HepG2 (cell line): ENCODE data around the gene BFSP1. TPM values are rescaled to one million over a fixed set of nuclear protein-coding genes. Genes with fewer than 3 reads are reported as not detected.

Experiments used
- ATAC-seq: fragments of 200-7000 bp; cut with Tn5 transposase; 3 replicates; pipeline ENCODE4 v1.9.1; 2020; ENCODE audit warnings: mild to moderate bottlenecking, moderate library complexity
- BruUV-seq: library from RNA; stranded (reverse); fragments of 400-500 nt; replicated peaks from 2 replicates; lab custom pipeline; 2021; lab: Mats Ljungman, UMichigan
- CTCF ChIA-PET: fragments of 300-600 bp; formaldehyde crosslinking; extraction: SDS; loops from one replicate; lab custom pipeline; 2021; ENCODE audit warnings: low total read pairs, inconsistent platforms, low intra/inter-chr PET ratio; lab: Yijun Ruan, JAX
- POLR2A ChIA-PET: fragments of 350-600 bp; sonication (Branson Sonifier 250); formaldehyde crosslinking; loops from one replicate; lab custom pipeline; 2020; ENCODE audit warnings: antibody characterized with exemption, inconsistent platforms; lab: Yijun Ruan, JAX
- DNase-seq: peaks from one replicate; pipeline ENCODE4 v3.0.0-alpha.2; 2015; ENCODE audit warnings: low spot score
- FAIRE-seq: peaks from 3 replicates; lab custom pipeline; 2011; peaks lifted over from hg19 to GRCh38; lab: Jason Lieb, UNC
- H2AFZ ChIP-seq: one replicate; pipeline ENCODE4 v1.6.1; 2011; ENCODE audit warnings: low read length, inconsistent platforms
- H3K27ac ChIP-seq: fragments of 300-600 bp; 3 replicates; pipeline ENCODE4 v1.8.0; 2011; ENCODE audit warnings: mixed run types, mild to moderate bottlenecking, mixed read lengths, low read length, inconsistent platforms; ENCODE audit not compliant: insufficient read depth; ENCODE audit errors: extremely low read length
- H3K27me3 ChIP-seq, 2 experiments: fragments of 200-600 bp in 1 of 2; 2 replicates in 1 of 2; 3 replicates in 1 of 2; pipeline versions ENCODE4 v1.6.0 to v1.8.0; 2011; ENCODE audit warnings: low read length in 2 of 2, mild to moderate bottlenecking in 2 of 2, moderate library complexity in 2 of 2, inconsistent platforms in 1 of 2; ENCODE audit not compliant: insufficient read depth in 2 of 2, control insufficient read depth in 1 of 2
- H3K36me3 ChIP-seq, 2 experiments: fragments of 200-600 bp in 1 of 2; replicated peaks in 1 of 2; 2 replicates in 1 of 2; 3 replicates in 1 of 2; pipeline versions ENCODE4 v1.5.1 to v1.8.0; 2011; ENCODE audit warnings: low read length in 2 of 2, inconsistent platforms in 1 of 2; ENCODE audit not compliant: insufficient read depth in 2 of 2, control insufficient read depth in 1 of 2
- H3K4me1 ChIP-seq: 2 replicates; pipeline ENCODE4 v1.5.1; 2012; ENCODE audit warnings: low read length, inconsistent platforms; ENCODE audit not compliant: insufficient read depth
- H3K4me2 ChIP-seq: 2 replicates; pipeline ENCODE4 v1.6.0; 2011; ENCODE audit warnings: low read depth, low read length, inconsistent platforms
- H3K4me3 ChIP-seq, 3 experiments: fragments of 200-600 bp in 1 of 3; sonication (generic), shearing (Covaris generic) in 1 of 3; replicated peaks in 1 of 3; 2 replicates each; pipeline ENCODE4 v1.5.1; 2011 to 2016; ENCODE audit warnings: low read length in 3 of 3, inconsistent platforms in 2 of 3, low read depth in 2 of 3, mild to moderate bottlenecking in 2 of 3, control low read depth in 1 of 3, mixed read lengths in 1 of 3; ENCODE audit not compliant: insufficient read depth in 1 of 3
- H3K79me2 ChIP-seq: one replicate; pipeline ENCODE4 v1.6.1; 2011; ENCODE audit warnings: low read length, inconsistent platforms; ENCODE audit not compliant: insufficient read depth
- H3K9ac ChIP-seq: 2 replicates; pipeline ENCODE4 v1.6.0; 2011; ENCODE audit warnings: mild to moderate bottlenecking, low read depth, low read length, inconsistent platforms; ENCODE audit not compliant: insufficient read depth
- H3K9me3 ChIP-seq: 2 replicates; pipeline ENCODE4 v1.5.1; 2012; ENCODE audit warnings: mild to moderate bottlenecking, low read length
- H4K20me1 ChIP-seq: 2 replicates; pipeline ENCODE4 v1.6.0; 2011; ENCODE audit warnings: inconsistent platforms, mild to moderate bottlenecking, low read length, moderate library complexity; ENCODE audit not compliant: insufficient read depth
- BRD4 ChIP-seq: sonication (generic); formaldehyde crosslinking; IDR thresholded peaks from 2 replicates; pipeline ENCODE4 v1.4.0; 2020; ENCODE audit warnings: missing genetic modification reagents
- CEBPB ChIP-seq: IDR thresholded peaks from 2 replicates; pipeline ENCODE4 v1.6.1; 2011; ENCODE audit warnings: low read depth, low read length, improper control_type of control experiment, borderline replicate concordance
- DZIP1 ChIP-seq: sonication (generic); formaldehyde crosslinking; IDR thresholded peaks from 2 replicates; pipeline ENCODE4 v1.5.0; 2020; ENCODE audit warnings: mild to moderate bottlenecking, missing genetic modification reagents
- FOXO1 ChIP-seq: sonication (generic); formaldehyde crosslinking; IDR thresholded peaks from 2 replicates; pipeline ENCODE4 v1.4.0; 2020; ENCODE audit warnings: missing genetic modification reagents
- HCFC1 ChIP-seq: fragments of 150-350 bp; IDR thresholded peaks from 2 replicates; pipeline ENCODE4 v1.6.1; 2014; ENCODE audit warnings: low read depth, low read length
- MTA3 ChIP-seq: sonication (generic); formaldehyde crosslinking; IDR thresholded peaks from 2 replicates; pipeline ENCODE4 v1.4.0; 2020; ENCODE audit warnings: missing genetic modification reagents
- NFKB2 ChIP-seq: sonication (generic); formaldehyde crosslinking; IDR thresholded peaks from 2 replicates; pipeline ENCODE4 v1.4.0; 2020; ENCODE audit warnings: missing genetic modification reagents, borderline replicate concordance
- NFYB ChIP-seq: sonication (generic); formaldehyde crosslinking; IDR thresholded peaks from 2 replicates; pipeline ENCODE4 v1.4.0; 2020; ENCODE audit warnings: missing genetic modification reagents
- NFYC ChIP-seq: IDR thresholded peaks from 2 replicates; pipeline ENCODE4 v1.6.1; 2016; ENCODE audit warnings: missing genetic modification reagents, missing compliant biosample characterization
- RARA ChIP-seq: IDR thresholded peaks from 2 replicates; pipeline ENCODE4 v1.6.1; 2016; ENCODE audit warnings: missing genetic modification reagents, missing compliant biosample characterization
- THAP11 ChIP-seq: IDR thresholded peaks from 2 replicates; pipeline ENCODE4 v1.6.1; 2016; ENCODE audit warnings: missing biosample characterization, missing genetic modification reagents
- USF2 ChIP-seq, 2 experiments: sonication (generic) in 1 of 2; formaldehyde crosslinking in 1 of 2; IDR thresholded peaks; 2 replicates each; pipeline versions ENCODE4 v1.5.1 to v1.6.1; 2011 to 2020; ENCODE audit warnings: borderline replicate concordance in 1 of 2, low read depth in 1 of 2, low read length in 1 of 2, mild to moderate bottlenecking in 1 of 2, missing genetic modification reagents in 1 of 2, moderate library complexity in 1 of 2
- ZNF143 ChIP-seq: sonication (generic); formaldehyde crosslinking; IDR thresholded peaks from 2 replicates; pipeline ENCODE4 v1.4.0; 2020; ENCODE audit warnings: missing genetic modification reagents
- ZNF572 ChIP-seq: sonication (generic); formaldehyde crosslinking; IDR thresholded peaks from 2 replicates; pipeline ENCODE4 v1.5.1; 2020; ENCODE audit warnings: mild to moderate bottlenecking, missing genetic modification reagents
- ZNF605 ChIP-seq: sonication (generic); formaldehyde crosslinking; IDR thresholded peaks from 2 replicates; pipeline ENCODE4 v1.8.0; 2022; ENCODE audit warnings: mild to moderate bottlenecking, missing genetic modification reagents
- in situ Hi-C: cut with HindIII; loops from 2 replicates; pipeline ENCODE4 v1.10.0; 2017; ENCODE audit warnings: low pct_unique_long_range_greater_than_20kb; ENCODE audit not compliant: extremely low pct_ligation_motif_present
- intact Hi-C: fragments of 100-400 bp; cut with micrococcal nuclease; formaldehyde crosslinking; loops from one replicate; pipeline ENCODE4 v1.10.0; 2022; ENCODE audit not compliant: unreplicated experiment
- polyA plus RNA-seq, 8 experiments: library from polyadenylated mRNA; depleted of rRNA in 3 of 8; stranded (reverse) in 7 of 8; unstranded in 1 of 8; fragments of >200 nt; fragmentation: Illumina TruSeq in 4 of 8; extraction: Trizol in 4 of 8; gene quantifications; 2 replicates each; pipeline versions ENCODE4 v1.2.1 to v1.2.3, GENCODE V29; 2011 to 2016; ENCODE audit warnings: low read depth in 4 of 8, missing spikeins in 1 of 8, mixed read lengths in 1 of 8; ENCODE audit not compliant: insufficient read depth in 1 of 8
- total RNA-seq, 5 experiments: library from RNA; depleted of rRNA; stranded (reverse); fragments of >200 nt; fragmentation: Illumina TruSeq; extraction: Trizol; gene quantifications; 2 replicates each; pipeline ENCODE4 v1.2.3, GENCODE V29; 2016; ENCODE audit warnings: low read depth in 1 of 5
- TF ChIP-seq, protein P1 (sequence below): sonication (generic); formaldehyde crosslinking; IDR thresholded peaks from 2 replicates; pipeline ENCODE4 v1.8.0; 2022; ENCODE audit warnings: mild to moderate bottlenecking, missing genetic modification reagents, moderate library complexity

Gene BFSP1
- total and polyA plus RNA-seq, 2 of the 13 experiments (the other 11 are each of a cell fraction or from before 2014, with no cell fraction given), result 0.22 to 0.26 TPM

DNA sequence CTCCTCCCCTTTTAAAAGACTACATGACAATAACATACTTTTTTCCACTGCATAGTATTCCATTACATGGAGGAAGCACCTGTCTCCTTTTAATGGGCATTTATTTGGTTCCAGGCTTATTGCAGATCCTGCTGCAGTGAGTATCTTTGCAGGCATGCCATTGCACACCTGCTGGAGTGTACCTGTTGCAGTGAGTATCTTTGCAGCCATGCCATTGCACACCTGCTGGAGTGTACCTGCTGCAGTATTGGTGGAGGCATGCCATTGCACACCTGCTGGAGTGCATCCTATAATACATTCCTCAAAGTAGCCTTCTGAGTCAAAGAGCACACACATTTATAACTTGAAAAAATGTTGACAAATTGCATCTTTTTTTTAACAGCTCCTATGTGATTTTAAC lies 1.6 kb downstream of the BFSP1 start (continued):
- no peak for TF ChIP-seq NFKB2 (CRISPR knock-in tag)
- TF ChIP-seq ZNF572 (CRISPR knock-in tag), result no peak
- no peak for TF ChIP-seq CEBPB

DNA sequence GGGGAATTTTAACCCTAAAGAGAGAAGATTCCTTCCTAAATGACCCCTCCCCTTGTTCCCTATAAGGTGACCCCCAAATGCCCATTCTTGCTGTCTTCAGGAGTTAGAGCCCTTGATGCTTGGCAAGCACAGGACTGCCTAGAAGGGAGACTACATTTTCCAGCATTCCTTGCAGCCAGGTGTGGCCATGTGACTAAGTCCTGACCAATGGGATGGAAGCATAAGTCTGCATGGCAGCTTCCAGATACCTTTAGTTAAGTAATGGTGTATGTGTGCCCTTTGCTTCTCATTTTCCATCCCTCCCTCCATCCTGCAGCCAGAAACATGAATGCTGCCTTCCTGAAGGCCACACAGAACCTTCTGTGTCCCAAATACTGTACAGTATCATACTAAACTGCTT lies 5.5 kb downstream of the BFSP1 start:
- intact Hi-C loops (no loop called here), in situ Hi-C loops (no loop called here)
- Histone ChIP-seq H3K9me3 (no peaks in the 10 kb centered on the region), H3K4me3 (no peak overlapping the region), H4K20me1 (no peaks in the 10 kb centered on the region; the same call in 1 of the 2 replicates), H3K36me3 (no peaks in the 10 kb centered on the region), H3K27ac (no peak overlapping the region), H3K27me3 (peaks cover 3 to 26% of the 10 kb centered on the region in 2 experiments; a peak in 3 of 5 replicates), H3K4me1 (0 out of 2 replicates have a peak, but pooled peaks cover 5% of the 10 kb centered on the region), H3K9ac (no peak overlapping the region), H2AFZ (no peak overlapping the region), H3K4me2 (no peak overlapping the region), H3K79me2 (no peaks in the 10 kb centered on the region)
- ATAC-seq (peak; percentile 68), FAIRE-seq (peak; percentile 77), DNase-seq (peak; percentile 50)
- TF ChIP-seq MTA3 (CRISPR knock-in tag) (no peak), FOXO1 (CRISPR knock-in tag) (no peak), THAP11 (CRISPR knock-in tag) (peak; percentile 97), DZIP1 (no peak), BRD4 (CRISPR knock-in tag) (no peak), HCFC1 (peak; percentile 48; the same call in 1 of the 2 replicates), RARA (no peak), ZNF605 (CRISPR knock-in tag) (no peak), ZNF143 (CRISPR knock-in tag) (peak; percentile 89), NFYB (CRISPR knock-in tag) (peak; percentile 71), NFYC (CRISPR knock-in tag) (peak; percentile 84), USF2 (IDR thresholded peaks at IDR 0.05; ENCODE audit: low read depth, low read length) (peak; percentile 82), USF2 (CRISPR knock-in tag; IDR thresholded peaks at IDR 0.05; ENCODE audit: borderline replicate concordance) (peak; percentile 88; the same call in 1 of the 2 replicates)
- TF ChIP-seq, protein P1, sequence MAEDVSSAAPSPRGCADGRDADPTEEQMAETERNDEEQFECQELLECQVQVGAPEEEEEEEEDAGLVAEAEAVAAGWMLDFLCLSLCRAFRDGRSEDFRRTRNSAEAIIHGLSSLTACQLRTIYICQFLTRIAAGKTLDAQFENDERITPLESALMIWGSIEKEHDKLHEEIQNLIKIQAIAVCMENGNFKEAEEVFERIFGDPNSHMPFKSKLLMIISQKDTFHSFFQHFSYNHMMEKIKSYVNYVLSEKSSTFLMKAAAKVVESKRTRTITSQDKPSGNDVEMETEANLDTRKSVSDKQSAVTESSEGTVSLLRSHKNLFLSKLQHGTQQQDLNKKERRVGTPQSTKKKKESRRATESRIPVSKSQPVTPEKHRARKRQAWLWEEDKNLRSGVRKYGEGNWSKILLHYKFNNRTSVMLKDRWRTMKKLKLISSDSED (CRISPR knock-in tag), result no peak
- no TSS peak for BruUV-seq
- POLR2A ChIA-PET, result no interaction called here
- CTCF ChIA-PET, result no interaction called here
